Upper lobe of left lung (tissue), 4 donors: ENCODE data around the gene SPTSSB.

ENCODE experiments used
- CTCF ChIP-seq, 6 experiments: fragments of 450-650 bp in 4 of 6; fragments of 200-600 bp in 2 of 6; sonication (generic) in 2 of 6; IDR thresholded peaks; one replicate each; pipeline ENCODE4 v1.5.1; 2016 to 2019; ENCODE audit warnings: antibody characterized with exemption in 6 of 6
- EP300 ChIP-seq, 4 donors: sonication (generic); formaldehyde crosslinking; IDR thresholded peaks; one replicate each; pipeline ENCODE4 v1.5.1; 2017; ENCODE audit warnings: antibody characterized with exemption in 4 of 4, control low read depth in 2 of 4
- POLR2A ChIP-seq, 4 donors: fragments of 450-650 bp; IDR thresholded peaks; one replicate each; pipeline ENCODE4 v1.5.1; 2016 to 2017; ENCODE audit warnings: antibody characterized with exemption in 4 of 4, mild to moderate bottlenecking in 2 of 4
- POLR2AphosphoS5 ChIP-seq, 2 donors: sonication (generic); formaldehyde crosslinking; IDR thresholded peaks; one replicate each; pipeline ENCODE4 v1.5.1; 2017; ENCODE audit warnings: antibody characterized with exemption in 2 of 2

- TF ChIP-seq CTCF (IDR thresholded peaks at IDR 0.05), result no peak
- no peak for TF ChIP-seq POLR2A (IDR thresholded peaks at IDR 0.05)
- no peak for TF ChIP-seq EP300 (IDR thresholded peaks at IDR 0.05)
- no peak for TF ChIP-seq POLR2AphosphoS5 (IDR thresholded peaks at IDR 0.05)
Observed at GRCh38 chr3:161349529-161350312, 21.6 kb downstream of the SPTSSB start.
